ENCODE measurements around the gene MPP2.

GRCh38 chr17:43880420-43880991, 26.8 kb downstream of the MPP2 start:
- TF ChIP-seq CTCF (IDR thresholded peaks at IDR 0.05) (peak; percentile 42 to 67 (median 62)), POLR2A (IDR thresholded peaks at IDR 0.05) (no peak), EP300 (IDR thresholded peaks at IDR 0.05) (no peak), POLR2AphosphoS5 (IDR thresholded peaks at IDR 0.05) (no peak)
